ENCODE results near the gene ABTB1. TPM values are rescaled to one million over a fixed set of nuclear protein-coding genes. Genes with fewer than 3 reads are reported as not detected.

The ABTB1 gene
- total and polyA plus RNA-seq, 9 of the 15 experiments (the other 6 are each of a cell fraction or from before 2014, with no cell fraction given), result 0.04 to 2.3 (median 0.55) TPM; not detected in 1

GRCh38 chr3:127671523-127672428 lies 976 bp upstream of the ABTB1 start (continued):
- peak; percentile 56 for TF ChIP-seq ATF3 (IDR thresholded peaks at IDR 0.05)
- TF ChIP-seq ATF3 (CRISPR knock-in tag; conservative IDR thresholded peaks at IDR 0.05), result no peak

- no peaks in the 10 kb centered on the region for H3K27me3 ChIP-seq (ENCODE audit: control insufficient read depth in 2 of 2, insufficient read depth in 2 of 2, low read length in 2 of 2)
- no peaks in the 10 kb centered on the region for H3K9me3 ChIP-seq (replicated peaks; ENCODE audit: control insufficient read depth, insufficient read depth, low read depth, low read length)
- peaks cover 0 to 41% of the 10 kb centered on the region in 2 experiments; a peak in 2 of 5 replicates for H3K4me1 ChIP-seq (replicated peaks in 1 of 2; ENCODE audit: control insufficient read depth in 2 of 2, insufficient read depth in 2 of 2, low read length in 2 of 2)
- H3K36me3 ChIP-seq (ENCODE audit: control insufficient read depth, insufficient read depth, low read length), result no peaks in the 10 kb centered on the region
- BruUV-seq (replicated peaks), result no TSS peak
- DNase-seq (ENCODE audit: extremely low read depth in 1 of 4, low spot score in 3 of 4) (peak; percentile 29 to 54 (median 45)), FAIRE-seq (no peak), ATAC-seq (peak; percentile 67)
- H2AFZ ChIP-seq (ENCODE audit: low read depth, low read length), result peak overlapping the region; percentile 66; the same call in 1 of the 2 replicates
- in situ Hi-C loops (cut with MboI) (no loop called here), intact Hi-C loops (cut with micrococcal nuclease) (no loop called here)
- CTCF ChIA-PET (ENCODE audit: low intra/inter-chr PET ratio), result no interaction called here
- H3K9me1 ChIP-seq (ENCODE audit: control insufficient read depth, insufficient read depth, low read length), result no peaks in the 10 kb centered on the region
- H4K20me1 ChIP-seq (replicated peaks; ENCODE audit: control insufficient read depth, insufficient read depth, low read length), result 0 out of 2 replicates have a peak, but pooled peaks cover 4% of the 10 kb centered on the region
- H3K4me3 ChIP-seq, result peak overlapping the region; percentile 69
- no peaks in the 10 kb centered on the region for H3K79me2 ChIP-seq (ENCODE audit: control insufficient read depth, insufficient read depth, low read length)
- H3K27ac ChIP-seq (ENCODE audit: extremely low read depth, low read depth, low read length), result no peak overlapping the region
- TF ChIP-seq EGR1 (conservative IDR thresholded peaks at IDR 0.05), result peak; percentile 24; the same call in 1 of the 2 replicates
- TF ChIP-seq CCNT2 (IDR thresholded peaks at IDR 0.05; ENCODE audit: borderline replicate concordance, extremely low read depth, insufficient read length, low read depth, low read length), result peak; percentile 8
- peak; percentile 16 for TF ChIP-seq RBM25 (IDR thresholded peaks at IDR 0.05; ENCODE audit: low read depth, low read length, severe bottlenecking)
- TF ChIP-seq CTCF (IDR thresholded peaks at IDR 0.05 in 2 of 3, conservative IDR thresholded peaks at IDR 0.05 in 1 of 3; ENCODE audit: insufficient read depth in 2 of 3, low read depth in 1 of 3, low read length in 3 of 3), result no peak
- TF ChIP-seq RBM22 (IDR thresholded peaks at IDR 0.05; ENCODE audit: low read depth, low read length, poor library complexity, severe bottlenecking), result peak; percentile 89
- TF ChIP-seq ERF (CRISPR knock-in tag; IDR thresholded peaks at IDR 0.05), result 0 out of 2 replicates have a peak, but pooled peaks have one; percentile 71
- peak; percentile 92 for TF ChIP-seq ZFP36 (IDR thresholded peaks at IDR 0.05; ENCODE audit: low read depth, low read length, partially characterized antibody)
- peak; percentile 7 for TF ChIP-seq FIP1L1 (IDR thresholded peaks at IDR 0.05; ENCODE audit: low read depth, low read length, poor library complexity, severe bottlenecking)
- peak; percentile 65 for TF ChIP-seq ZNF436 (CRISPR knock-in tag; IDR thresholded peaks at IDR 0.05)
- 0 out of 2 replicates have a peak, but pooled peaks have one; percentile 25 for TF ChIP-seq ZNF316 (IDR thresholded peaks at IDR 0.05)
- TF ChIP-seq DIDO1 (tag; IDR thresholded peaks at IDR 0.05; ENCODE audit: low read depth), result no peak
- TF ChIP-seq POLR2G (IDR thresholded peaks at IDR 0.05; ENCODE audit: low read depth, low read length), result peak; percentile 54
- TF ChIP-seq POLR2AphosphoS2 (IDR thresholded peaks at IDR 0.05; ENCODE audit: low read length), result no peak
- peak overlapping the region; percentile 44 to 87; a peak in 3 of 4 replicates for H3K9ac ChIP-seq (ENCODE audit: insufficient read depth in 1 of 2, low read depth in 2 of 2, low read length in 2 of 2)
- 35% methylated on average over 11 of the region's 51 CpGs for WGBS (ENCODE audit: insufficient coverage, low coverage, missing lambda C conversion rate)
- peak overlapping the region; percentile 70 for H3K4me2 ChIP-seq (ENCODE audit: insufficient read depth, low read length)
- POLR2A ChIA-PET, result interaction anchor here (0.6 kb wide), 1 partner anchor 144 kb away, joined by 3 read pairs; no protein-coding TSS in a partner anchor
These were observed 694 bp downstream of the ABTB1 start for GRCh38 chr3:127673191-127674100.

All from K562 (cell line).